ENCODE data around the gene MORN1. TPM values are rescaled to one million over a fixed set of nuclear protein-coding genes. Genes with fewer than 3 reads are reported as not detected.

The MORN1 gene
- total RNA-seq, 2 experiments from 2014 or later: 8.0 to 8.5 TPM

GRCh38 chr1:2312160-2312514 is 79.2 kb downstream of the MORN1 start:
- Mint-ChIP-seq H3K27me3 (no peaks in the 10 kb centered on the region), H3K4me1 (peaks cover 3% of the 10 kb centered on the region), H3K9me3 (ENCODE audit: low read depth) (no peaks in the 10 kb centered on the region), H3K36me3 (peaks cover 11% of the 10 kb centered on the region), H3K27ac (no peak overlapping the region), H3K4me3 (no peak overlapping the region)
- CTCF ChIA-PET: interaction anchor here (0.5 to 2.4 kb wide), 9 partner anchors 10 to 273 kb away, joined by 3 to 16 read pairs (median 3); partner anchors contain the start of gene FAAP20
- no peak for ATAC-seq
- DNase-seq: no peak

GRCh38 chr1:2311184-2312032 is 79.9 kb downstream of the MORN1 start:
- CTCF ChIA-PET: interaction anchor here (0.5 to 2.4 kb wide), 9 partner anchors 9 to 274 kb away, joined by 3 to 16 read pairs (median 3); partner anchors contain the start of gene FAAP20
- ATAC-seq: peak; percentile 40
- no peaks in the 10 kb centered on the region for H3K27me3 Mint-ChIP-seq
- DNase-seq: peak; percentile 70
- H3K4me3 Mint-ChIP-seq: no peak overlapping the region
- H3K36me3 Mint-ChIP-seq: peaks cover 16% of the 10 kb centered on the region
- H3K9me3 Mint-ChIP-seq (ENCODE audit: low read depth): no peaks in the 10 kb centered on the region
- no peak overlapping the region for H3K27ac Mint-ChIP-seq
- H3K4me1 Mint-ChIP-seq: peaks cover 1% of the 10 kb centered on the region

DNA sequence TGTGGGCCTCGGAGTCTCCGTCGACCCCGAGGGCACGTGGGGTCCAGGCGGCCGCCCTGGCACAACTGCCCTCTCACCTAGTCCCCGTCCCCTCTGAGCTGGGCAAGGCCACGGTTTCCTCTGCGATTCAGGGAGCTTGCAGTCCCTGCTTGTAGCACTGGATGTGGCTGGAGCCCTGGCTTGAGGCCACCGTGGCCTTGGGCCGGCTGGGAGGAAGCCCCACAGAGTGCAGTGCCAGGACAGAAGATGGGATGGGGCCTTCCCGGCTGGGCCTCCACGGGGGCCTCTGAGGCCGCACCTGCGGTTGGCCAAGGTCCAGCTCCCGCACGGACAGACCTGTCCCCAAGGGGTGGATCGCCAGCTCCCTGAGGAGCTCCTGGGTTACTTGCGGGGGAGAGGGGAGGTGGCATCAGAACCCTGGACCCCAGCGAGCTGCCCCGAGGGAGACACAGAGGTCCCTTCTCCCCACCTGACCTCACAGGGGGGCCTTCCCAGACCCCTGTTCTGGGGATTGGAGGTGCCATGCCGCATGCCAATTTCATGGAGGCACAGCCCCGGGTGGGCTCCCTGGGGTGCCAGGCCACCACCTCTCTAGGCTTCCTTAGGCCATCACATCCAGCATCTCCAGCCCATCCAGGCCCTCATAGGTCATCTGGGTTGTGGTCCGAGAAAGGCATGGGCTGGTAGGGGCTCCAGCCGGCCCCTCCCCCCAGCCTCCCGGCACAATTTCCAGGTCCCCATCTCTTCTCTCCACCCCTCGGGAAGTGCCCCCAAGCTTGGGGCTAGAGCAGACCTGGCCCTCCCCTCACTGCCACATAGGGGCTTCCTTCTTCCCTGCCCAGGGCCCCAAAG is 80.8 kb downstream of the MORN1 start:
- no peaks in the 10 kb centered on the region for H3K27me3 Mint-ChIP-seq
- H3K4me3 Mint-ChIP-seq: no peak overlapping the region
- no peak for ATAC-seq
- no peak overlapping the region for H3K27ac Mint-ChIP-seq
- peaks cover 18% of the 10 kb centered on the region for H3K36me3 Mint-ChIP-seq
- no peak for DNase-seq
- CTCF ChIA-PET: interaction anchor here (0.8 to 2.4 kb wide), 5 partner anchors 9 to 115 kb away, joined by 3 to 16 read pairs (median 3); partner anchors contain the start of gene FAAP20
- H3K4me1 Mint-ChIP-seq: peaks cover 1% of the 10 kb centered on the region
- H3K9me3 Mint-ChIP-seq (ENCODE audit: low read depth): no peaks in the 10 kb centered on the region

DNA sequence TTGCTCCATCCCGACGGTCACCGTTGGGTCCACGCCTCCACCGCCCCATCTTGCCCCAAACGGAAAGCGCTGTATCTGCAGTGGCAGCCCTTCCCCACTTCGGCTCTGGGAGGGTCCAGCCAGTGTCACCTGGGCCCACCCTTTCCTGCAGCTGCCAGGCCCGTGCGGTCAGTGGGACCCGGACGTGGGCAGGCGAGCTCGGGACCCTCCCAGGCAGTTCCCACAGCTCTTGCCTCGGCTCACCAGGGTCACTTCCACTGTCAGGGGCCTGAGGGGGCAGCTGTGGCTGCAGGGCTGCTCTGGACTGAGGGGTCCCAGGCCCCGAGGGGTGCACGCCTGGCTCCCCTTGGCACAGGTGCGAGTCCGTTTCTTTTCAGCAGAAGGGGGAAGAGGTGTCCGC is 82.5 kb downstream of the MORN1 start:
- DNase-seq: no peak
- no peak overlapping the region for H3K27ac Mint-ChIP-seq
- H3K36me3 Mint-ChIP-seq: peaks cover 20% of the 10 kb centered on the region
- H3K4me3 Mint-ChIP-seq: no peak overlapping the region
- CTCF ChIA-PET: no interaction called here
- no peaks in the 10 kb centered on the region for H3K9me3 Mint-ChIP-seq (ENCODE audit: low read depth)
- H3K27me3 Mint-ChIP-seq: no peaks in the 10 kb centered on the region
- H3K4me1 Mint-ChIP-seq: no peaks in the 10 kb centered on the region
- no peak for ATAC-seq

DNA sequence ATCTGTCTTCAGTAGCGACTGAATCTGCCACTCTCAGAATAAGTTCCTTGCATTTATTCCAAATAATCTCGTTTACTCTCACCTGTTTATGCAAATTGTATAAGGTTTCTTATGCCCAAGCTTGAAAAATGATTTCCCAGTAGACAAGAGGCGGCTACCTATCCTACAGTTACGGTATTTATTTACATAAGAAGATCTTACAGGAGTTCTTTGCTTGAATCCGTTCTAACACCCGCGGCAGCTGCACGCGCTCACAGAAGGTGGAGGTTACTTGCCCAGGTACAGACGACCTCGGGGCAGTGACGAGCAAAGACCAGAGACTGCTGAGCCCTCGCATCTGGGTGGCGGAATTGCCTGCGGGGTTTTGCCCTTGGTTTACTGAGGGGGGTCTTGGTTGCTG is 83.4 kb downstream of the MORN1 start:
- ATAC-seq (no peak), DNase-seq (no peak)
- CTCF ChIA-PET: no interaction called here
- no peak overlapping the region for H3K4me3 Mint-ChIP-seq
- H3K27ac Mint-ChIP-seq: no peak overlapping the region
- peaks cover 2% of the 10 kb centered on the region for H3K4me1 Mint-ChIP-seq
- H3K9me3 Mint-ChIP-seq (ENCODE audit: low read depth): no peaks in the 10 kb centered on the region
- no peaks in the 10 kb centered on the region for H3K27me3 Mint-ChIP-seq
- H3K36me3 Mint-ChIP-seq: peaks cover 20% of the 10 kb centered on the region

- ATAC-seq: no peak
- Mint-ChIP-seq H3K27me3 (no peaks in the 10 kb centered on the region), H3K4me3 (no peak overlapping the region), H3K9me3 (ENCODE audit: low read depth) (no peaks in the 10 kb centered on the region), H3K4me1 (peaks cover 2% of the 10 kb centered on the region), H3K36me3 (peaks cover 20% of the 10 kb centered on the region), H3K27ac (no peak overlapping the region)
- CTCF ChIA-PET: interaction anchor here (0.6 kb wide), 1 partner anchor 9 kb away, joined by 3 read pairs; no protein-coding TSS in a partner anchor
- DNase-seq: no peak
Observed at GRCh38 chr1:2307064-2307605, 84.2 kb downstream of the MORN1 start.

GRCh38 chr1:2306151-2306978 is 85.0 kb downstream of the MORN1 start:
- H3K4me1 Mint-ChIP-seq: peaks cover 7% of the 10 kb centered on the region
- DNase-seq (no peak), ATAC-seq (no peak)
- CTCF ChIA-PET: no interaction called here
- no peak overlapping the region for H3K27ac Mint-ChIP-seq
- H3K9me3 Mint-ChIP-seq (ENCODE audit: low read depth): no peaks in the 10 kb centered on the region
- H3K36me3 Mint-ChIP-seq: peaks cover 20% of the 10 kb centered on the region
- H3K4me3 Mint-ChIP-seq: no peak overlapping the region
- no peaks in the 10 kb centered on the region for H3K27me3 Mint-ChIP-seq

DNA sequence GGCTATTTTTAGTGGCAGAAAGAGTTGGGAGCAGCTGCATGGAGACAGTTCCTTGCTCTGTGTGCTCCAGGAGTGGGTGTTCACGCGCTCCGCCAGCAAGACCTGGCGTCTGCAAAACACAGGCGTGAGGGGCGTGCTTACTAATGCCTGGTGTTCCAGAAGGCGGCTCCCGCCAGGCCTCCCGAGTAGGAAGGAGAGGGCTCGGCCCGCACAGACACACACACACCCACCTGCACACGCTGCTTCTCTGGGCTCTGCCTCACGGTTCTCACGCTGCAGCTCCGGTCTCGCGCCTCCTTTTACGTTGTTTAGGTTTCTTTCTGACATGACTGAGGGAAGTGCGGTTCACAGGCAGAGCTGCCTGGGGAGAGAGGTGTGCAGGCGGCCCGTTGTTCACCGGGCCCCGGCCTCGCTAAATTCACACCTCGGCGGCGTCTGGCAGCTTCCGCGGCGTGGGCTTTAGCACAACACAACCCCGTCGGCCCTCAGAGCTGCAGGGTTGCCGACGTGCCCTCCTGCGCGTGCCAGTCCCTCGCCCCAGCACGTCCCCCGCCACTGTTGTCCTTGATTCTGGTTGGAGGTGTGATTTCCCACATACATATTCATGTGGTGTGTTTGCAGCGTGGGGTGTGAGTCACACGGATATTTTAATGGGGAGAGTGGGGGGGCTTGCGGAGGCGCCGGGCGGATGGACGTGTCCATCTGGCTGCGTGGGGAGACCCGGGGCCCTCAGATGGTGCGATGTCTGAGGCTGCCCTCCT is 86.3 kb downstream of the MORN1 start:
- ATAC-seq (no peak), DNase-seq (no peak)
- Mint-ChIP-seq H3K4me3 (no peak overlapping the region), H3K9me3 (ENCODE audit: low read depth) (no peaks in the 10 kb centered on the region), H3K36me3 (peaks cover 20% of the 10 kb centered on the region), H3K4me1 (peaks cover 18% of the 10 kb centered on the region), H3K27me3 (no peaks in the 10 kb centered on the region), H3K27ac (no peak overlapping the region)
- CTCF ChIA-PET: interaction anchor here (1.0 kb wide), 1 partner anchor 10 kb away, joined by 4 read pairs; no protein-coding TSS in a partner anchor

GRCh38 chr1:2304282-2304681 is 87.1 kb downstream of the MORN1 start:
- Mint-ChIP-seq H3K9me3 (ENCODE audit: low read depth) (no peaks in the 10 kb centered on the region), H3K36me3 (peaks cover 20% of the 10 kb centered on the region), H3K27ac (no peak overlapping the region), H3K4me3 (no peak overlapping the region), H3K27me3 (no peaks in the 10 kb centered on the region), H3K4me1 (peaks cover 26% of the 10 kb centered on the region)
- no peak for DNase-seq
- CTCF ChIA-PET: no interaction called here
- ATAC-seq: no peak

GRCh38 chr1:2303781-2304180 is 87.6 kb downstream of the MORN1 start:
- peaks cover 20% of the 10 kb centered on the region for H3K36me3 Mint-ChIP-seq
- H3K27ac Mint-ChIP-seq: no peak overlapping the region
- no peak for ATAC-seq
- no peak overlapping the region for H3K4me3 Mint-ChIP-seq
- DNase-seq: no peak
- CTCF ChIA-PET: interaction anchor here (0.8 to 3.2 kb wide), 2 partner anchors 8 to 12 kb away, joined by 4 to 16 read pairs; no protein-coding TSS in a partner anchor
- H3K27me3 Mint-ChIP-seq: no peaks in the 10 kb centered on the region
- H3K9me3 Mint-ChIP-seq (ENCODE audit: low read depth): no peaks in the 10 kb centered on the region
- H3K4me1 Mint-ChIP-seq: peaks cover 30% of the 10 kb centered on the region

DNA sequence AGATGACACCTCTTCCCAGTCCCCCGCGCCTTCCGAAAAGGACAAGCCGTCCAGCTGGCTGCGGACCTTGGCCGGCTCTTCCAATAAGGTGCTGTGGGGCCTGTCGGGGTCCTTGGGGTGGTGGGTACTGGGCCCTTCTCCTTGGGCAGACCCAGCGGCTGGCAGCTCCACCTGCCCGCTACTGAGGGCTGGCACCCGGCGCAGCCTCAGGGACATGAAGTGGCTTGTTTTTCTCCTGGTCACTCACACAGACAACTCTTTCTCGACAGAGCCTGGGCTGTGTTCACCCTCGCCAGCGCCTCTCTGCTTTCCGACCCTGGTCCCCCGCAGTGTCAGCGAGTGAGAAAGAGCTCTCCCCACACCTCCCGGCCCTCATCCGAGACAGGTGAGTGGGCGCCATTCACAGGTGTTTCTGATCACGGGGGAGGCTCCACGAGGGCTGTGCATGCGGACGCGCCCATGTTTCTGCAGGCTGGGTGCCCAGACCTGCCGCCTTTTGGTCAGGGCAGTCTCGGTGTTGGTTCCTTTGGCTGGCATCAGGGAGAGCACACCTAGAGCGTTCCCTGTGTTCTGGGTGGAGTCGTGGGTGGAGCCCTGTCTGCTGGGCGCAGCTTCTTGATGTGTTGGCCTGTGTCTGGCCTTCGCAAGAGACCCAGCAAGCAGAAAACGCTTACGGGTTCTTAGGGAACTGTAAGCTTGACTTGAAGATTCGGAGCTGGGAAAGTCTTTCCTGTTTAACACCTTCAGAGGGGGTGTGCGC is 88.2 kb downstream of the MORN1 start:
- DNase-seq (no peak), ATAC-seq (no peak)
- H3K9me3 Mint-ChIP-seq (ENCODE audit: low read depth): no peaks in the 10 kb centered on the region
- peaks cover 35% of the 10 kb centered on the region for H3K4me1 Mint-ChIP-seq
- no peak overlapping the region for H3K27ac Mint-ChIP-seq
- CTCF ChIA-PET: interaction anchor here (0.8 to 3.2 kb wide), 2 partner anchors 8 to 12 kb away, joined by 4 to 16 read pairs; no protein-coding TSS in a partner anchor
- H3K4me3 Mint-ChIP-seq: no peak overlapping the region
- no peaks in the 10 kb centered on the region for H3K27me3 Mint-ChIP-seq
- peaks cover 19% of the 10 kb centered on the region for H3K36me3 Mint-ChIP-seq

All from activated CD8-positive, alpha-beta memory T cell treated with anti-CD3 and anti-CD28 coated beads, Interleukin-2, amount 10 ng/mL, durations not matched to agents 7 days and 5 days (primary cell).